Kidney epithelial cell (primary cell): ENCODE results near the gene GPR156. TPM values are rescaled to one million over a fixed set of nuclear protein-coding genes. Genes with fewer than 3 reads are reported as not detected.

Experiments used
- DNase-seq: peaks from one replicate; pipeline ENCODE4 v3.0.0-alpha.2; 2010; ENCODE audit warnings: low read depth
- H3K27me3 ChIP-seq: 2 replicates; pipeline ENCODE4 v1.6.0; 2011; ENCODE audit warnings: low read length; ENCODE audit not compliant: control insufficient read depth, insufficient read depth
- H3K36me3 ChIP-seq: 2 replicates; pipeline ENCODE4 v1.5.1; 2011; ENCODE audit warnings: low read length; ENCODE audit not compliant: control insufficient read depth, insufficient read depth
- H3K4me3 ChIP-seq: 2 replicates; pipeline ENCODE4 v1.5.1; 2011; ENCODE audit warnings: low read depth, mild to moderate bottlenecking, control low read depth, low read length
- CTCF ChIP-seq: IDR thresholded peaks from 2 replicates; pipeline ENCODE4 v1.5.1; 2011; ENCODE audit warnings: mild to moderate bottlenecking, moderate library complexity, low read length, control low read depth, inconsistent platforms; ENCODE audit not compliant: insufficient read depth, poor library complexity, severe bottlenecking
- total RNA-seq: library from RNA; depleted of rRNA; stranded (reverse); fragments of >200 nt; gene quantifications from 2 replicates; pipeline ENCODE4 v1.2.3, GENCODE V29; 2015

The GPR156 gene
- total RNA-seq, 1 donor from 2014 or later: 0.63 TPM

- TF ChIP-seq CTCF: no peak
- no peak overlapping the region for H3K4me3 ChIP-seq
These were observed 155.1 kb downstream of the GPR156 start for GRCh38 chr3:120129718-120130513.

GRCh38 chr3:120129051-120129450 is 156.0 kb downstream of the GPR156 start:
- Histone ChIP-seq H3K4me3 (no peak overlapping the region), H3K36me3 (no peaks in the 10 kb centered on the region), H3K27me3 (no peaks in the 10 kb centered on the region)
- DNase-seq: no peak
- TF ChIP-seq CTCF: no peak

More at GRCh38 chr3:120129718-120130513, 155.1 kb downstream of the GPR156 start:
- DNase-seq: no peak
- no peaks in the 10 kb centered on the region for H3K27me3 ChIP-seq
- no peaks in the 10 kb centered on the region for H3K36me3 ChIP-seq

- Histone ChIP-seq H3K27me3 (no peaks in the 10 kb centered on the region), H3K36me3 (no peaks in the 10 kb centered on the region), H3K4me3 (no peak overlapping the region)
- TF ChIP-seq CTCF: no peak
- DNase-seq: no peak
These were observed 159.0 kb downstream of the GPR156 start for GRCh38 chr3:120125992-120126391.

- Histone ChIP-seq H3K4me3 (no peak overlapping the region), H3K27me3 (no peaks in the 10 kb centered on the region), H3K36me3 (no peaks in the 10 kb centered on the region)
- no peak for DNase-seq
- TF ChIP-seq CTCF: no peak
These were observed 165.0 kb downstream of the GPR156 start for GRCh38 chr3:120119846-120120510.

Other genes starting within 250 kb of the GPR156 start
- gene GSK3B, start 190.8 kb downstream of the GPR156 start, total RNA-seq: 67.5 and 71.6 TPM in 2 replicates
- 31.9 and 35.5 TPM in 2 replicates for gene LRRC58, start 64.1 kb upstream of the GPR156 start, total RNA-seq
- 142 and 163 TPM in 2 replicates for gene FSTL1, start 165.8 kb upstream of the GPR156 start, total RNA-seq